ENCODE results near the gene SPTBN5.

The SPTBN5 gene

DNA sequence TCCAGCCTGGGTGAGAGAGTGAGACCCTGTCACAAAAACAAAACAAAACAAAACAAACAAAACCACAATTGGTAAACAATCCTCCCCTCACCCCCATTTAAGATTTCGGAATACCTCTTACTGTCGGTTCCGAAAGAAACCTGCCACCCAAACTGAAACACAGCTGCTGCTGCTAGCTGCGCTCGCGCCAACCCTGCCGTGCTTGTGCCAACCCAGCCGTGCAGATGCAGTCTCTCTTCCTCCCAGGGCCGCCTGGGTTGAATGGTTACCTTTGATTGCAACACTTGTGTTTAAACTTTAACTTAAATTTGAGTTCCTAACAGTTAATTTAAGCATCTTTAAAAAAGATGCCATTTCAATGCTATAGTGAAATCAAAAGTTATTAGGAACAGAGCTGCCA is 28.5 kb upstream of the SPTBN5 start (continued):
- TF ChIP-seq, protein P1, sequence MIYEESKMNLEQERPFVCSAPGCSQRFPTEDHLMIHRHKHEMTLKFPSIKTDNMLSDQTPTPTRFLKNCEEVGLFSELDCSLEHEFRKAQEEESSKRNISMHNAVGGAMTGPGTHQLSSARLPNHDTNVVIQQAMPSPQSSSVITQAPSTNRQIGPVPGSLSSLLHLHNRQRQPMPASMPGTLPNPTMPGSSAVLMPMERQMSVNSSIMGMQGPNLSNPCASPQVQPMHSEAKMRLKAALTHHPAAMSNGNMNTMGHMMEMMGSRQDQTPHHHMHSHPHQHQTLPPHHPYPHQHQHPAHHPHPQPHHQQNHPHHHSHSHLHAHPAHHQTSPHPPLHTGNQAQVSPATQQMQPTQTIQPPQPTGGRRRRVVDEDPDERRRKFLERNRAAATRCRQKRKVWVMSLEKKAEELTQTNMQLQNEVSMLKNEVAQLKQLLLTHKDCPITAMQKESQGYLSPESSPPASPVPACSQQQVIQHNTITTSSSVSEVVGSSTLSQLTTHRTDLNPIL (CRISPR knock-in tag; IDR thresholded peaks at IDR 0.05; ENCODE audit: low read depth): no peak
- TF ChIP-seq RARB (CRISPR knock-in tag; IDR thresholded peaks at IDR 0.05): no peak

DNA sequence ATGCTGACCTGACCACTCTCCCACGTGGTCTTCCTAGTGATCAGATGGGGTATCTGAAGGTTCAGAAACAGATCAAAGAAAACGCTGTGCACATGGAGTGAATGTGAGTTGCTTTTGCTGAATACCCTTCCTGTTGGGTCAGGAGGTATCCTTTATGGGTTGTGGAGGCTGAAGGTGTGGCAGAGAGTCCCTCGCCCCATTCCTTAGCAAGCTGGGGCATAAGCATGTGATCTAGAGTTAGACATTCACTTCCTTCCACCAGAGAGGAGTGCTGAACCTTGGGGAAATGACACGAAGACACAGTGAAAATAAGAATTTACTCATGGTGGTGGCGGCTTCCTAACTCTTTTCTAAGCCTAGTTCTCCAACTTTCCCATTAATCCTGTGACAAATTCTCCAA is 27.8 kb upstream of the SPTBN5 start:
- no peak for TF ChIP-seq SNAI2 (CRISPR knock-in tag; IDR thresholded peaks at IDR 0.05)
- TF ChIP-seq, protein P2, sequence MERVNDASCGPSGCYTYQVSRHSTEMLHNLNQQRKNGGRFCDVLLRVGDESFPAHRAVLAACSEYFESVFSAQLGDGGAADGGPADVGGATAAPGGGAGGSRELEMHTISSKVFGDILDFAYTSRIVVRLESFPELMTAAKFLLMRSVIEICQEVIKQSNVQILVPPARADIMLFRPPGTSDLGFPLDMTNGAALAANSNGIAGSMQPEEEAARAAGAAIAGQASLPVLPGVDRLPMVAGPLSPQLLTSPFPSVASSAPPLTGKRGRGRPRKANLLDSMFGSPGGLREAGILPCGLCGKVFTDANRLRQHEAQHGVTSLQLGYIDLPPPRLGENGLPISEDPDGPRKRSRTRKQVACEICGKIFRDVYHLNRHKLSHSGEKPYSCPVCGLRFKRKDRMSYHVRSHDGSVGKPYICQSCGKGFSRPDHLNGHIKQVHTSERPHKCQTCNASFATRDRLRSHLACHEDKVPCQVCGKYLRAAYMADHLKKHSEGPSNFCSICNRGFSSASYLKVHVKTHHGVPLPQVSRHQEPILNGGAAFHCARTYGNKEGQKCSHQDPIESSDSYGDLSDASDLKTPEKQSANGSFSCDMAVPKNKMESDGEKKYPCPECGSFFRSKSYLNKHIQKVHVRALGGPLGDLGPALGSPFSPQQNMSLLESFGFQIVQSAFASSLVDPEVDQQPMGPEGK (CRISPR knock-in tag; IDR thresholded peaks at IDR 0.05; ENCODE audit: borderline replicate concordance): no peak
- TF ChIP-seq ZNF565 (CRISPR knock-in tag; conservative IDR thresholded peaks at IDR 0.05; ENCODE audit: low read depth): no peak
- no peak for TF ChIP-seq PPARA (CRISPR knock-in tag; IDR thresholded peaks at IDR 0.05; ENCODE audit: borderline replicate concordance)
- TF ChIP-seq ARNTL (CRISPR knock-in tag; IDR thresholded peaks at IDR 0.05; ENCODE audit: borderline replicate concordance, low read depth): no peak
- TF ChIP-seq, protein P3, sequence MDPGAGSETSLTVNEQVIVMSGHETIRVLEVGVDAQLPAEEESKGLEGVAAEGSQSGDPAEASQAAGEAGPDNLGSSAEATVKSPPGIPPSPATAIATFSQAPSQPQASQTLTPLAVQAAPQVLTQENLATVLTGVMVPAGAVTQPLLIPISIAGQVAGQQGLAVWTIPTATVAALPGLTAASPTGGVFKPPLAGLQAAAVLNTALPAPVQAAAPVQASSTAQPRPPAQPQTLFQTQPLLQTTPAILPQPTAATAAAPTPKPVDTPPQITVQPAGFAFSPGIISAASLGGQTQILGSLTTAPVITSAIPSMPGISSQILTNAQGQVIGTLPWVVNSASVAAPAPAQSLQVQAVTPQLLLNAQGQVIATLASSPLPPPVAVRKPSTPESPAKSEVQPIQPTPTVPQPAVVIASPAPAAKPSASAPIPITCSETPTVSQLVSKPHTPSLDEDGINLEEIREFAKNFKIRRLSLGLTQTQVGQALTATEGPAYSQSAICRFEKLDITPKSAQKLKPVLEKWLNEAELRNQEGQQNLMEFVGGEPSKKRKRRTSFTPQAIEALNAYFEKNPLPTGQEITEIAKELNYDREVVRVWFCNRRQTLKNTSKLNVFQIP (CRISPR knock-in tag; IDR thresholded peaks at IDR 0.05; ENCODE audit: borderline replicate concordance, low read depth): no peak
- no peak for TF ChIP-seq ZFP30 (CRISPR knock-in tag; IDR thresholded peaks at IDR 0.05)

DNA sequence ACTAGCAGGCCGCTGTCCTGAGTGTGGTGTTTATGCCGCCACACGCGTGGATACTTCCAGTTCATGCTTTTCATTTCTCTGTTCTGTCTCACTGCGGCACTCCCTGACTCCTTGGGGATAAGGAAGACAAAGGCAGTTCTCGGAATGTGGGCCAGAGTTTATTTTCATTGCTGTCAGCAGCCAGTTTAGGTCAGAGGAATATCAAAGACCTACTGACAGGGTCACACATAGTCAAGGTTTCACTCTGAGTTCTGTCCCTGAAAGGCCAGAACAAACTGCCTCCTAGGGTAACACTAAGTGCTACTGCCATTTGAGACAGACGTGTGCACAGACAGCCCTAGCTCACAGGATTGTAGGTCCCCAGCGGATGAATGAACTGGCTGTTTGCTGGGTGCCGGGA is 27.3 kb upstream of the SPTBN5 start:
- ATAC-seq: no peak
- no peak for TF ChIP-seq ZFP3 (CRISPR knock-in tag; IDR thresholded peaks at IDR 0.05)
- TF ChIP-seq, protein P1 (CRISPR knock-in tag; IDR thresholded peaks at IDR 0.05; ENCODE audit: low read depth): no peak

More for the DNA sequence above, 27.8 kb upstream of the SPTBN5 start:
- ATAC-seq: no peak

DNA sequence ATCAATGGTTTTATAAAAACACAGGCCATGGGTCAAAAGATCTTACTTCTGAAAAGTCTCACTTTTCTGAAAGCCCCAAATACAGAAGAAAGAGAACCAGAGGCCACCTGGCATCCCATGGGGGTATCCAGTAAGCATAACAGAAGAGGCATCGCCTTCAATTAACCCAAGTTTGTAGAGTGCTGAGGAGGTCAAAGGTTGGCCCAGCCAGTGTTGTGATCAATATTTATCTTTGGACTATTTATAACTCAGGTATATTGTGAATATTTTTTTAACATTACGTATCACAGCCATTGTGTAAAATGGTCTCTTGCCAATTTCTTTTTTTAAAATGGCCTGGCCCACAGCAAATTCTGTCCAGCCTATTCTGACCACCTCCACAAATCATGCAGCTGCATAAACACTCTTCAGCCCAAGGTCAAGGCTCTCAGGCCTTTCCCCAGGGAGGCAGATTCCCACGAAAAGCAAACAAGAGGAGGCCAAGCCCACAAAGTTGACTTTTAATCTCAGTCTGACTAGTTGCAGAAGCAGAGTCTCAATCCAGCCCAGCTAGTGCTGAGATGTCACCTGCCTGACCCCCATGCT is 26.2 kb upstream of the SPTBN5 start:
- no peak for TF ChIP-seq TOX (CRISPR knock-in tag; IDR thresholded peaks at IDR 0.05; ENCODE audit: borderline replicate concordance)
- TF ChIP-seq, protein P4, sequence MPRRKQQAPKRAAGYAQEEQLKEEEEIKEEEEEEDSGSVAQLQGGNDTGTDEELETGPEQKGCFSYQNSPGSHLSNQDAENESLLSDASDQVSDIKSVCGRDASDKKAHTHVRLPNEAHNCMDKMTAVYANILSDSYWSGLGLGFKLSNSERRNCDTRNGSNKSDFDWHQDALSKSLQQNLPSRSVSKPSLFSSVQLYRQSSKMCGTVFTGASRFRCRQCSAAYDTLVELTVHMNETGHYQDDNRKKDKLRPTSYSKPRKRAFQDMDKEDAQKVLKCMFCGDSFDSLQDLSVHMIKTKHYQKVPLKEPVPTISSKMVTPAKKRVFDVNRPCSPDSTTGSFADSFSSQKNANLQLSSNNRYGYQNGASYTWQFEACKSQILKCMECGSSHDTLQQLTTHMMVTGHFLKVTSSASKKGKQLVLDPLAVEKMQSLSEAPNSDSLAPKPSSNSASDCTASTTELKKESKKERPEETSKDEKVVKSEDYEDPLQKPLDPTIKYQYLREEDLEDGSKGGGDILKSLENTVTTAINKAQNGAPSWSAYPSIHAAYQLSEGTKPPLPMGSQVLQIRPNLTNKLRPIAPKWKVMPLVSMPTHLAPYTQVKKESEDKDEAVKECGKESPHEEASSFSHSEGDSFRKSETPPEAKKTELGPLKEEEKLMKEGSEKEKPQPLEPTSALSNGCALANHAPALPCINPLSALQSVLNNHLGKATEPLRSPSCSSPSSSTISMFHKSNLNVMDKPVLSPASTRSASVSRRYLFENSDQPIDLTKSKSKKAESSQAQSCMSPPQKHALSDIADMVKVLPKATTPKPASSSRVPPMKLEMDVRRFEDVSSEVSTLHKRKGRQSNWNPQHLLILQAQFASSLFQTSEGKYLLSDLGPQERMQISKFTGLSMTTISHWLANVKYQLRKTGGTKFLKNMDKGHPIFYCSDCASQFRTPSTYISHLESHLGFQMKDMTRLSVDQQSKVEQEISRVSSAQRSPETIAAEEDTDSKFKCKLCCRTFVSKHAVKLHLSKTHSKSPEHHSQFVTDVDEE (CRISPR knock-in tag; IDR thresholded peaks at IDR 0.05): no peak
- TF ChIP-seq ZNF70 (CRISPR knock-in tag; IDR thresholded peaks at IDR 0.05): no peak
- no peak for TF ChIP-seq TCF4 (CRISPR knock-in tag; IDR thresholded peaks at IDR 0.05; ENCODE audit: borderline replicate concordance)
- no peak for TF ChIP-seq PPARA (CRISPR knock-in tag; IDR thresholded peaks at IDR 0.05; ENCODE audit: borderline replicate concordance)
- TF ChIP-seq ZFP3 (CRISPR knock-in tag; IDR thresholded peaks at IDR 0.05): no peak
- TF ChIP-seq ESRRG (CRISPR knock-in tag; IDR thresholded peaks at IDR 0.05): no peak
- TF ChIP-seq, protein P3 (CRISPR knock-in tag; IDR thresholded peaks at IDR 0.05; ENCODE audit: borderline replicate concordance, low read depth): no peak
- TF ChIP-seq ZNF8 (CRISPR knock-in tag; IDR thresholded peaks at IDR 0.05): no peak
- TF ChIP-seq ARNTL (CRISPR knock-in tag; IDR thresholded peaks at IDR 0.05; ENCODE audit: borderline replicate concordance, low read depth): no peak
- no peak for TF ChIP-seq ZC3H10 (CRISPR knock-in tag; IDR thresholded peaks at IDR 0.05)
- no peak for TF ChIP-seq GLIS3 (CRISPR knock-in tag; IDR thresholded peaks at IDR 0.05)
- no peak for TF ChIP-seq OSR1 (CRISPR knock-in tag; IDR thresholded peaks at IDR 0.05)
- TF ChIP-seq, protein P2 (CRISPR knock-in tag; IDR thresholded peaks at IDR 0.05; ENCODE audit: borderline replicate concordance): no peak
- TF ChIP-seq, protein P5, sequence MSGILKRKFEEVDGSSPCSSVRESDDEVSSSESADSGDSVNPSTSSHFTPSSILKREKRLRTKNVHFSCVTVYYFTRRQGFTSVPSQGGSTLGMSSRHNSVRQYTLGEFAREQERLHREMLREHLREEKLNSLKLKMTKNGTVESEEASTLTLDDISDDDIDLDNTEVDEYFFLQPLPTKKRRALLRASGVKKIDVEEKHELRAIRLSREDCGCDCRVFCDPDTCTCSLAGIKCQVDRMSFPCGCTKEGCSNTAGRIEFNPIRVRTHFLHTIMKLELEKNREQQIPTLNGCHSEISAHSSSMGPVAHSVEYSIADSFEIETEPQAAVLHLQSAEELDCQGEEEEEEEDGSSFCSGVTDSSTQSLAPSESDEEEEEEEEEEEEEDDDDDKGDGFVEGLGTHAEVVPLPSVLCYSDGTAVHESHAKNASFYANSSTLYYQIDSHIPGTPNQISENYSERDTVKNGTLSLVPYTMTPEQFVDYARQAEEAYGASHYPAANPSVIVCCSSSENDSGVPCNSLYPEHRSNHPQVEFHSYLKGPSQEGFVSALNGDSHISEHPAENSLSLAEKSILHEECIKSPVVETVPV (CRISPR knock-in tag; IDR thresholded peaks at IDR 0.05): no peak
- no peak for ATAC-seq
